IPS DF 19.7 (cell line): Measurements from ENCODE around the gene TMBIM6.
"Not testable (repeated sequence)": the region's sequence is repeated elsewhere in the genome, so short reads cannot be mapped to it uniquely, and the experiment has no call there.

Experiments
- DNase-seq: peaks from one replicate; pipeline ENCODE4 v3.0.0-alpha.2; 2013; ENCODE audit warnings: low read depth, low spot score

The TMBIM6 gene

GRCh38 chr12:49776413-49776812 is 35.1 kb downstream of the TMBIM6 start:
- peak; percentile 35 for DNase-seq

GRCh38 chr12:49776858-49777257 is 35.5 kb downstream of the TMBIM6 start:
- no peak for DNase-seq

GRCh38 chr12:49777341-49777740 is 36.0 kb downstream of the TMBIM6 start:
- no peak for DNase-seq

GRCh38 chr12:49777800-49778748 is 36.7 kb downstream of the TMBIM6 start:
- DNase-seq = peak; percentile 48

GRCh38 chr12:49779581-49779980 is 38.2 kb downstream of the TMBIM6 start:
- no peak for DNase-seq

GRCh38 chr12:49780914-49781313 is 39.6 kb downstream of the TMBIM6 start:
- DNase-seq = not testable (repeated sequence)

GRCh38 chr12:49783917-49784676 is 42.7 kb downstream of the TMBIM6 start:
- DNase-seq = no peak

- DNase-seq = no peak
Observed at GRCh38 chr12:49784756-49785409, 43.5 kb downstream of the TMBIM6 start.

- DNase-seq = no peak
Observed at GRCh38 chr12:49787672-49788071, 46.3 kb downstream of the TMBIM6 start.

- peak; percentile 47 for DNase-seq
Observed at GRCh38 chr12:49789992-49790391, 48.6 kb downstream of the TMBIM6 start.

GRCh38 chr12:49790741-49791555 is 49.6 kb downstream of the TMBIM6 start:
- no peak for DNase-seq

- DNase-seq = no peak
Observed at GRCh38 chr12:49791700-49792099, 50.3 kb downstream of the TMBIM6 start.

GRCh38 chr12:49792181-49792970 is 51.0 kb downstream of the TMBIM6 start:
- DNase-seq = no peak

- no peak for DNase-seq
Observed at GRCh38 chr12:49792976-49793580, 51.7 kb downstream of the TMBIM6 start.

GRCh38 chr12:49793620-49794019 is 52.3 kb downstream of the TMBIM6 start:
- DNase-seq = no peak

GRCh38 chr12:49794021-49794420 is 52.7 kb downstream of the TMBIM6 start:
- no peak for DNase-seq

- DNase-seq = no peak
Observed at GRCh38 chr12:49794811-49795653, 53.7 kb downstream of the TMBIM6 start.

GRCh38 chr12:49795654-49796105 is 54.3 kb downstream of the TMBIM6 start:
- DNase-seq = no peak

- no peak for DNase-seq
Observed at GRCh38 chr12:49796155-49796554, 54.8 kb downstream of the TMBIM6 start.
